NB4 (cell line): ENCODE results near the gene DDX6.

Source experiments
- MYC ChIP-seq: IDR thresholded peaks from 2 replicates; pipeline ENCODE4 v1.6.1; 2011; ENCODE audit warnings: low read depth, low read length
- POLR2A ChIP-seq: IDR thresholded peaks from 2 replicates; pipeline ENCODE4 v1.6.1; 2011; ENCODE audit warnings: mild to moderate bottlenecking; ENCODE audit not compliant: insufficient read length; ENCODE audit errors: extremely low read depth
- TF ChIP-seq, protein P1 (sequence below): IDR thresholded peaks from one replicate; pipeline ENCODE4 v1.5.1; 2012; ENCODE audit warnings: low read depth, low read length
- TF ChIP-seq, protein P2 (sequence below): IDR thresholded peaks from 2 replicates; pipeline ENCODE4 v1.6.1; 2011; ENCODE audit warnings: low read depth, low read length

GRCh38 chr11:118768690-118769089 lies 22.3 kb downstream of the DDX6 start:
- TF ChIP-seq, protein P1, sequence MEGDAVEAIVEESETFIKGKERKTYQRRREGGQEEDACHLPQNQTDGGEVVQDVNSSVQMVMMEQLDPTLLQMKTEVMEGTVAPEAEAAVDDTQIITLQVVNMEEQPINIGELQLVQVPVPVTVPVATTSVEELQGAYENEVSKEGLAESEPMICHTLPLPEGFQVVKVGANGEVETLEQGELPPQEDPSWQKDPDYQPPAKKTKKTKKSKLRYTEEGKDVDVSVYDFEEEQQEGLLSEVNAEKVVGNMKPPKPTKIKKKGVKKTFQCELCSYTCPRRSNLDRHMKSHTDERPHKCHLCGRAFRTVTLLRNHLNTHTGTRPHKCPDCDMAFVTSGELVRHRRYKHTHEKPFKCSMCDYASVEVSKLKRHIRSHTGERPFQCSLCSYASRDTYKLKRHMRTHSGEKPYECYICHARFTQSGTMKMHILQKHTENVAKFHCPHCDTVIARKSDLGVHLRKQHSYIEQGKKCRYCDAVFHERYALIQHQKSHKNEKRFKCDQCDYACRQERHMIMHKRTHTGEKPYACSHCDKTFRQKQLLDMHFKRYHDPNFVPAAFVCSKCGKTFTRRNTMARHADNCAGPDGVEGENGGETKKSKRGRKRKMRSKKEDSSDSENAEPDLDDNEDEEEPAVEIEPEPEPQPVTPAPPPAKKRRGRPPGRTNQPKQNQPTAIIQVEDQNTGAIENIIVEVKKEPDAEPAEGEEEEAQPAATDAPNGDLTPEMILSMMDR = no peak
- TF ChIP-seq POLR2A = no peak
- TF ChIP-seq, protein P2, sequence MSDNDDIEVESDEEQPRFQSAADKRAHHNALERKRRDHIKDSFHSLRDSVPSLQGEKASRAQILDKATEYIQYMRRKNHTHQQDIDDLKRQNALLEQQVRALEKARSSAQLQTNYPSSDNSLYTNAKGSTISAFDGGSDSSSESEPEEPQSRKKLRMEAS = no peak
- no peak for TF ChIP-seq MYC
